HG03457 (cell line): ENCODE results near the gene TNS3.

Source experiments
- ATAC-seq: cut with Tn5 transposase; IDR thresholded peaks from one replicate; pipeline ENCODE4 v1.9.1; 2021; ENCODE audit warnings: moderate number of reproducible peaks; ENCODE audit not compliant: unreplicated experiment

The TNS3 gene

DNA sequence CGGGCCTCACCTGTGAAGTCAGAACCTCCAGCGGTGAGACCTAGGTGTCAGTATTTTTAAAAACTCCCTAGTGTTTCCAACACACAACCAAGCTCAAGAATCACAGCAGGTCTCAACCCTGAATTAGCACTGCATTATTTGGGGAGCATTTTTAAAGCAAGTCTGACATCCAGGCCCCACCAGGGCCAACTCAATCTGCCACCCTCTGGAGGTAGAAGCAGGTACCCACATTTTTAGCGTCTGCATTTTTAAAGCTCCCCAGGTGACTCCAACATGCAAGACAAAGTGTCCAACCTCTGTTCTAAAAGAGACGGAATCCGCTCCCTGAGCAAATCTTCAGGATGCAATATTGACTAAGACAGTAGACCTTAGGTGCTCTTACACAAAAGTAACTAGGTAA is 225.7 kb downstream of the TNS3 start:
- no peak for ATAC-seq

GRCh38 chr7:47355684-47356083 is 226.2 kb downstream of the TNS3 start:
- ATAC-seq = no peak

GRCh38 chr7:47354831-47355541 is 226.9 kb downstream of the TNS3 start:
- no peak for ATAC-seq

DNA sequence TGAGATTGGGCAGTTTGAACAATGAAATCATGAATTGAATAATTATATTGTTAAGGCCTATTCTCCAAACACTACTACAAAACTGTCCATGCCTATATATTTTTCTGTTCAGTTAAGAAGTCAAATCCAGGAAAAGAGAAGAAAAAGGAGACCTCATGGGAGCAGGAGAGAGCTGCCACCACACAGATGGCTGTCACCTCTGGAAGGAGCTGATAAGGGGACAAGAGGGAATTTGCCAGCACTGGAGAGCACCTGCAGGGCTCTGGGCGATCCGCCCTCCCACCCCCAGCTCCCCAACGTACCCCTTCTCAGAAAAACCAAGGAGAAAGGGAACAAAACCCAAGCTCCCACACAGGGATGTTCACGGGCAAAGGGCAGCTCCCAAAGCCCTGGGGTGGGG is 227.8 kb downstream of the TNS3 start:
- no peak for ATAC-seq

DNA sequence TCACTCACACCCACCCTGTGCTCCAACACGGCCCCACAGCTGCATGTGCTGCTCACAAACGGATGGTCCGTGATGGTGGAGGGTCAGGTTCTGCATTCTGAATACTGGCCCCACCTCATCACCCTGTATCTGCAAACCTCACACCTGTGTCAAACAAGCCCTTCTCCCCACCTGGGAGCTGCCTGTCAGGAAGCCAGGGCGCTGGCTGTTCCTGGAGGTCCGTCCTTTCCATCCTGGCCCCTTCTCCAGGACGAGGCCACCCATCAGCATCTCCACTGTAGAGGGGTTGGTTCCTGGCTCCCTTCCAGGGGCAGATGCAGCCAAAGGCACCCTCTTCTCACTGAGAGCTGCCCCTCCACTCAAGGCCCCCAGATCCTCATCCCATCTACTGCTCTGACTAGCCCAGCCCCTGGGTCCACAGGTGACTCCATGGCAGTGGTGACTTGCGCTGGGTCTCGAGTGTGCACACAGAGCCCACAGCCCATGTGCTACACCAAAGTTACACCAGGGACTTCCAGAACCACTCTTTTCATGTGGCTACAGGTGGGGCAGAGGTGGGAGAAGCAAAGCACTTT is 229.4 kb downstream of the TNS3 start:
- no peak for ATAC-seq

GRCh38 chr7:47351233-47352154 is 230.4 kb downstream of the TNS3 start:
- no peak for ATAC-seq

DNA sequence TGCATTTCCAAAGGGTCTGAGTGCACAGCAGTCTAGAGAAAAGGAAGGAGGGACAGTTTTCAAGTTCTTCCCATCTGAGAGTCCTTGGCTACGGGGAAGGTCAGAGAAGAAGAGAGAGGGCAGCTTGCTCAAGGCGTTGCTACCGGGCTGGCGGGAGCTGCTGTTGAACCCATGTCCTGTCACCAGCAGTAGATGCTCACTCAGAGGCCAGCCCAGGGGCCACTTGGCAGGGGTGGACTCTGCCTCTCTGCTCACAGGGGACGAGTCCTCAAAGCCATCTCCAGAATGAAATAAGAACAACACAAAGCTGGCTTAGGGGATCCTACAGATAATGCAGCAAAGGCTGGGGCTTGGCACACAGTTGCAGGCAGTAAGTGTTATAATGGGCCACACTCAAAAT is 231.5 kb downstream of the TNS3 start:
- no peak for ATAC-seq

- no peak for ATAC-seq
Observed at GRCh38 chr7:47349401-47349800, 232.5 kb downstream of the TNS3 start.

- ATAC-seq = no peak
Observed at GRCh38 chr7:47347816-47348385, 234.0 kb downstream of the TNS3 start.

GRCh38 chr7:47347346-47347745 is 234.6 kb downstream of the TNS3 start:
- ATAC-seq = no peak

GRCh38 chr7:47346377-47346914 is 235.5 kb downstream of the TNS3 start:
- ATAC-seq = no peak

GRCh38 chr7:47345857-47346298 is 236.0 kb downstream of the TNS3 start:
- ATAC-seq = no peak

DNA sequence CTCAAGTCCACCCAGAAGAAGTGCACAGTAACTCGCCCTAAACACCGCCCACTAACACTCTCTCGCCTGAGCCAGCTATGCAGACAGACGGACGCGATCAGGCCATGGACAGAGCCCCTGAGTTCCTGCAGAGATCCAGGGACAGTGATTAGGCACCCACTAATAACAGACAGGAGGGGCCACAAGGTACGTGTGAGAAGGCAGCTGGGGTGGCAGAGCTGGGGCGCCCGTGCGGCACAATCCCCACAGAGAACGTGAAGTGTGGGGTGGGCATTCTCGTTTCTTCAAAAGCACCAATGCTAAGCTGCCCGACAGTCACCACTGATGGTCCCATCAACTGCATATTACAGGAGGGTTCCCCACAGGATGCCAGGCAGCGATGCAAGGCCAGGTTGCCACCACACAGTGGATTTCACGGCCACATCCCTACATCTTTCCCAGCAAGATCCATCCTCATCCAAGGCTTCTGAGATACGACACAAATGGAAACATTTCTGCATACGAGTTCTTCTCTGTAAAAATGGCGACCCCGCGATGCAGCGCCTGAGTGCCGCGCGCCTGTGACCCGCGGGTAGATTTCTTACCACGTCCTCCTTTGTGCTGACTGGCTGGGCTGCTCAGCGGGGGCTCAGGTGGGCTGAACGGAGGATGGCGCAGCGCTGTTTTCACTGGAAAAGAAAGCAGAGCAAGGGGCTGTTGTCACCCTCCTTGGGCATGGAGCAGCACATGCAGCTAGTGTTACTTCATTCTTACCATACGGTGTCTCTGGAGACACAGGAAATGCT is 237.5 kb downstream of the TNS3 start:
- ATAC-seq = no peak

GRCh38 chr7:47343061-47343455 is 238.9 kb downstream of the TNS3 start:
- ATAC-seq = no peak

DNA sequence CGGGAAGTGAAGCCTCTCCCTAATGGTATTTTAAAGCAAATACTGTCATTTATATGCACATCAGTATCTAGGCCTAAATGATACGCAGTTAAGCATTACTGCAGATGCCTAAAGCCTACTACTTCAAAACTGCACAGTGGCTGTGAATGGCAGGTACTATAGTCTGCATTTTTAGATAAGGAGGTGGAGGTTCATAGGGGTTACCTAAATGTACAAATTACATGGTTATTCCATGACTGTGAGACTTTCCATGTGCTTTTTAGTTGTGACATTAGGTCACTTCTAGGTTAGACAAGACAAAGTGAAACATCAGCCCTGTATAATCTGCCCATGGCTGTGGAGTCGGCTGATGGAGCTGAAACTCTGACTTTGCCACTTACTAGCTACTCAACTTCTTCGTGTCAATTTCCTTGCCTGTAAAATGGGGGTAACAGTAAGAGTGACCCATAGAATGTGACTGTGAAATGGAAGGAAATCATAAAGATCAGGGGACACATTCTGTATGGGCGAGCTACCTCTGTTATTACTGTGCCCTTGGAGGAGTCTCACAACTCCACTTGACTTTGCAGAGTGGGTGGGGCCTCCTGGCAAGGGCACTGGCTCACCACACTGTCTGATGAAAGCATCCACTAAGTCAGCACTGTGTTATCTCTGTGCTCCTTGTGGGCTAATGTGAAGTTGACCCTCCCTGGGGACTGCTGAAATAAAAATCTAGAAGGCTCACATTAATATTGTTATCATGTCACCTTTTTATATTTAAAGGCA is 239.4 kb downstream of the TNS3 start:
- ATAC-seq = no peak

DNA sequence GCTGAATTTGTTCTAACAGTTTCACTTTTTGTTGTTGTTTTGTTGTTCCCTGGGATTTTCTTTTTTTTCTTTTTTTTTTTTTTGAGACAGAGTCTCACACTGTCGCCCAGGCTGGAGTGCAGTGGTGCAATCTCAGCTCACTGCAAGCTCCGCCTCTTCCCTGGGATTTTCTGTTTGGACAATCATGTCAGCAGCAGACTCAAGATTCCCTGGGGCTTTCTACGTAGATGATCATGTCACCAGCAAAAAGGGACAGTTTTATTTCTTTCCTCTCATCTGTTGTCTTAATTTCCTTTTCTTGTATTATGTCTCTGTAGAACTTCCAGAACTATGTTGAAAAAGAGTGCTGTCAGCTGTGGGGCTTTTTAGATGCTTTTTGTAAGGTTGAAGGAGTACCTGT is 241.4 kb downstream of the TNS3 start:
- no peak for ATAC-seq

GRCh38 chr7:47338026-47338425 is 243.9 kb downstream of the TNS3 start:
- no peak for ATAC-seq

DNA sequence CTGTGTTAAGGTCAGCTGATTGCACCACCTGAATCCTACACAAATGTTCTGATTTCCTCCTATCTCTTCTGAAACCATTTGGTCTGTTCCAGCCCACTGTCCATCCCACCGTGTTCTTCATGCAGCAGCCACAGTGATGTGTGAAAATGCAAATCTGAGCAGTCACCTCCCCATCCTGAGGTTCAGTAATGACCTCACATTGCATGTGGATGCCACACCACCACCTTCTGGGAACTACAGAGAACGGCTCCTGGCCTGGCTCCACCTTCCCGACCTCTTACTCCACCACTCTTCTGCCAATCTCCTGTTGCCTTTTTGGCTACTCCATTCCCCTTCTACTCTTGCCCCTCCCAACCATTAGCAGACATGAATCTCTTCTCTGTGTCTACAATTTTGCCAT is 244.4 kb downstream of the TNS3 start:
- no peak for ATAC-seq
